ENCODE results near the gene DOCK4.
A peak's percentile ranks its signal among the peaks of the same experiment; 100 is the strongest.

The DOCK4 gene

GRCh38 chr7:111987886-111988285 lies 218.3 kb downstream of the DOCK4 start:
- no peak for DNase-seq

- no peak for DNase-seq
Observed at GRCh38 chr7:111987115-111987826, 218.9 kb downstream of the DOCK4 start.

- no peak for DNase-seq
Observed at GRCh38 chr7:111986601-111987000, 219.6 kb downstream of the DOCK4 start.

DNA sequence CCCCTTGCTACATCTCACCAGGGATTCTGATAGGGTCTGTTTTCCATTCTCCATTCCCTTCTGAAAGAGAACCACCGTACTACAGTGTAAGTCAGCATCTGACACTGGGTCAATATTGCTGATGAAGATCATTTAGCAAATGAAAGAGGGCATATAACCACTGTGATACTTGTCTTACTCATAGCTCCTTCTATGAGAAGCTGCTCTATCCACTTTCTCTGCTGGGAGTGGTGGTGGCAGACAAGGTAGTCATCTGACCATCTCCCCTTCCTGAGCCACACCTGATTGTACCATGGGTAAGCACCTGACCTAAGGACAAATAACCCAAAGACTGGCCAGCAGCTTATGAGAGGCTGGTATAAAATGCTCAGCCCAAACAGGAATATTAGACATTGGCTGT lies 220.4 kb downstream of the DOCK4 start:
- no peak for DNase-seq

GRCh38 chr7:111982804-111983203 lies 223.4 kb downstream of the DOCK4 start:
- DNase-seq = no peak

DNA sequence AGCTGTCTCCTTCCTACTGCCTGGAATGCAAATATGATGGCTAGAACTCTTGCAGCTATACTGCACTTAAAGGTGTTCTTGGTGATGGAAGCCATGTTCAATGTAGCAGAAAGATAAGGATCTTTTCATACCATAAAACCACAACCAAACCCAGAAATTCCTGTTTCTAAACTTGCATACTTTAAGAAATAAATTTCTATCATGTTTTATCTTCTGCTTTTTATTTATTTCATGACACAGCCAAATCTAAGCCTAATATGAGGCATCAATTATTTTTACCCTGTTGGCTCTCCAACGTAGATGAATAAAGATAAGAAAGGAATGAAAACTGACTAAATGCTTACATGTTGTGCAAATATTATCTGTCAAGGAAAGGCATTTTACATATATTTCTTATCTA lies 224.1 kb downstream of the DOCK4 start:
- no peak for DNase-seq

DNA sequence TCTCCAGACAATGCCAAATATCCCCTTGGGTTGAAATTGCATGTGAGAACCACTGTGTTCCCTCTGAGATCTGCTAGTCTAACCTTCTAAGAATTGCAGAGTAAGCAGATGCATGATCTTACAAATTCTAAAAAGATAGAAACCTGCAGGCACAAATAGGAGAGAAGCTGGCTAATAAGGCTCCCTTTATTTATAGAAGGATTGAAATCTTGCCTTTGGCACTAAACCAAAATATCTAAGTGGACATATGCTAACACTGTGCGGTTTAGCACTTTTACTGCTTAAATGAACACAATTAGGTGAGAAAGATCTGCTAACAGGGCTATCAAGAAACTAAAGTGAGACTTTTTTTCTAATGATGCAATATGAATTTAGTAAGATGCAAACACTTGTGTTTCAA lies 225.5 kb downstream of the DOCK4 start:
- DNase-seq = no peak

DNA sequence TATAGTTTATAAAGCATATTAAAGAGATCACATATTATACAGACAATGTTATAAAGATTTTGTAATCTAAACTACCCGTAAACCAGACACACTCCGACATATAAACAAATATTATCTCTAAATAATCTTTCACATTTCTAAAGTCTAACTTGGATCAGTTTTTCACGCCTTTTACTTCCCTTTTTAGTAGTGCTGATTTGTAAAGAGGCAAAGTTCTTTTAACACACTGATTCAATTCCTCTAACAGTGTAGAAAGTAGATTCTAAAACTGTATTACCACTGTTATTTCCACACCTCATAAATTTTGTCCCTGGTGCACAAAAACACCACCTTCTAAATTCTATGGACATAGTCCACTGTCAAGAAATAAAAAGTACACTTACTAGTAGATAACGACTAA lies 230.9 kb downstream of the DOCK4 start:
- no peak for DNase-seq

DNA sequence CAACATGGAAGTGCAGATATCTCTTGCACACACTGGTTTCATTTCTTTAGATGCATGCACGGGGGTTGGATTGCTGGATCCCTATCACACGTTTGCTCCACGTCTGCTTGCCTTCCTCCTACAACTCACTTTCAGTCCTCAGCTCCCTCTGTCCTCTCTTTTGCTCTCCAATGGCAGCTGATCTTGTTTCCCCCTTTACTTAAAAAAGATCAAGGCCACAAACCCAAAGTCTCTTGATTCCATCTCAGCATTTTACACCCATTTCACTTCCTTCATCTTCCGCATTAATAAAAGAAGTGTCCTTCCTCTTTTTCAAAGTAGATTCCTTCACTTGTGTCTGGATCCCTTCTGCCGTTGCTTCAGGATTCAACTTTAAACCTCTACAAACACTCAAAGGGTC lies 245.2 kb downstream of the DOCK4 start:
- DNase-seq = no peak

DNA sequence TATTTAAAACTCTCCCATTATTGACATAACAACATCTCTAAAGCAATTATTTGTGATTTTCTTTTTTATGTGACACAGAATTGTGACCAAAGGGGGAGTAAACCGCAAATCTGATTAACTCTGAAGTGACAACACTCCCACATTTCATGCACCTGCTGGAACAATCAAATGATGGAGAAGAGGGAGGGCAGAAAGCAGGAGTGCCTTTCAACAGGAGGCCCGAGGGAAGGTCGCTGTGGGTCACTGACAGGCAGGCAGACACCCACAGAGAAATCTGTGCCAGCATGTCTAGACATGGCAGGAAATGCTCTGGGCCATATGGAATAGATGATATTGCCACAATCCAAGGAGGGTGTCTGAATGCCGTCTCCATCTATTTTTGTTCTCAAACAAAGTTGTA lies 247.3 kb downstream of the DOCK4 start:
- peak; percentile 48 for DNase-seq

DNA sequence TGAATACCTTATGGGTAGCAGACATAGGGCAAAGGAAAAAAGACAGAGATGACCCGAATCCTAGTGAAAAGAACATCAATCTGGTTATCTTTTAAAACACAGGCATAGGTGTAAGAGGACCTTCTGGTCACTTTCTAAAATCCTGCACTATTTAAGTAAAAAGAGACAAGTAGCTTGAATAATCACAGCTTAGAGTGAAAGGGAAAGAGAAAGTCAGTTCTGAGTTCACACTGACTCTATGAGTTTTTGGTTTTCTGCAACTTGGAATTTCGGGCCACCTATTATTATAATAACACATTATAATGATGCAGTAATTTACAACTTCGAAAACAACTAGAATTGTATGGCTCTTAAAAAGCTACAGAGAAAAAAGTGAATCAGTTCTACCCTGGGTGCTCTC lies 247.8 kb downstream of the DOCK4 start:
- no peak for DNase-seq

GRCh38 chr7:111955616-111956015 lies 250.6 kb downstream of the DOCK4 start:
- no peak for DNase-seq

- no peak for DNase-seq
Observed at GRCh38 chr7:111954474-111955381, 251.5 kb downstream of the DOCK4 start.

- no peak for DNase-seq
Observed at GRCh38 chr7:111954056-111954455, 252.1 kb downstream of the DOCK4 start.

DNA sequence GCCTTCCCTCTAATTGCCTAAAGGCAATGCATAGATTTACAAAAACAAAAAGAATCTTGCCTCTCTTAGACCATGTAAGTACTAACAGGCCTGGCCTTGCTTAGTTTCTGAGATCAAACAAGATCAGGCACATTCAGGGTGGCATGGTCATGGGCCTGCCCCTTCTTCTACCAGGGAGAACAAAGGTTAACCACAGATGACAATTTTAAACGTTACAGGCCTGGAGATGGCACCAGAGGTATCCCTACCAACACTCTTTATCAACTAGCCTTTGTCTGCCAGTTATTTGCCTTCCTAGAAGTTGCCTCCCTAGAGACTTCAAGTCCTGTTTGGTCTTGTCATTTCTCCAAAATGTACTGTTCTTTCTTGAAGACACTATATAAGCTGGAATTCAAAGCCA lies 252.6 kb downstream of the DOCK4 start:
- DNase-seq = no peak

- no peak for DNase-seq
Observed at GRCh38 chr7:111952783-111953182, 253.4 kb downstream of the DOCK4 start.

DNA sequence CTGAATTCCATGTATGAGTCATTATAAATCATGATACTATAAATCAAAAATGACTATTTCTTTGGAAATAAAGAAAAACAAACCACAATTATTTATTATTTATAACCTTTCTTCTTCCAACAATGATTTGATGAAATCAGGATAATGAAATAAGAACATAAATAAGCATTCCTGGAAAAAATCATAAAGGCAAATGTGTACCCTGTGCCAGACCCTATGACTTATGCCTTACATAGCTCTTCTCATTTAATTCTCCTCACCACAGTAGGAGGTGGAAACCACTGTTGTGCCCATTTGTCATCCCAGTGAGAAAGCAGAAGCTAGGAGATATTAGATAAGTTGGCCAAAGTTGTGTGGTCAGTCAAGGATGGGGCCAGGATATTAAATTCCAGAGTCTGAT lies 255.1 kb downstream of the DOCK4 start:
- no peak for DNase-seq

- DNase-seq = no peak
Observed at GRCh38 chr7:111942450-111943081, 263.6 kb downstream of the DOCK4 start.

DNA sequence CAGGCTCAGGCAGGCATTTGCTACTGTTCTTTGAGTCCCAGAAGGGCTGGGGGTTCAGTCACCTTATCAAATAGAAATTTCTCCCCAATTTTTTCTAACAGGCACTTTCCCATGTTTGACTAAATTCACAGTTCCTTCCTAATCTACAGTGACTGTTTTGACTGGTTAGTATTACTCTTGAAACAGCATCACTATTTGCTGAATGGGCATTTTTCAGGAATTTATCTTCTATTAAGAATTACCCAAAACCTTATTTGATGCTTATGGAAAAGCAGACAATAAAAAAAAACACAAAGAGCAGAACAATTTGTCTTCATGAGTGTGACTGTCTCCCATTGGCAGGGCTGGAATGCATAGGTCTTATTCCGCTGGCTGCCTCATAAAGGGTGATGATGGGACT lies 269.0 kb downstream of the DOCK4 start:
- no peak for DNase-seq

DNA sequence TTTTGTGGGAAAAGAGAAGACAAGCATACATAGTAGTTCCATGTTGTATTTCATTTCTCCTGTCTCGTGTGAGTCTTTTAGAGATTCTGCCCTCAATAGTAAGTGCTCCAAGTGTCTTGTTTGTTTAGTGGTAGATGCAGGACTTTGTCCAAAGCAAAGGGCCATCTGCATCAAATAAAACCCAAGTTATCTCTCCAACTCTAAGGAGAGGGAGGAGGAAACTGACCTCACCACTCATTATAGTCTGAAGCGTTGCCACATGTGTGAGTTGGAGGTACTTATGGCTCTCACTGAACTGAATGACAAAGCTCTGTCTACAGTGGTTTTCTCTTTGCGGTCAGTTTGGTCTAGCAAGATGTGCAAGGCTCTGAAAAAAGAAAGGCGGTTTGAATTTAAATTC lies 272.6 kb downstream of the DOCK4 start:
- DNase-seq = no peak

- no peak for DNase-seq
Observed at GRCh38 chr7:111931958-111932357, 274.2 kb downstream of the DOCK4 start.

- DNase-seq = no peak
Observed at GRCh38 chr7:111931016-111931517, 275.1 kb downstream of the DOCK4 start.

DNA sequence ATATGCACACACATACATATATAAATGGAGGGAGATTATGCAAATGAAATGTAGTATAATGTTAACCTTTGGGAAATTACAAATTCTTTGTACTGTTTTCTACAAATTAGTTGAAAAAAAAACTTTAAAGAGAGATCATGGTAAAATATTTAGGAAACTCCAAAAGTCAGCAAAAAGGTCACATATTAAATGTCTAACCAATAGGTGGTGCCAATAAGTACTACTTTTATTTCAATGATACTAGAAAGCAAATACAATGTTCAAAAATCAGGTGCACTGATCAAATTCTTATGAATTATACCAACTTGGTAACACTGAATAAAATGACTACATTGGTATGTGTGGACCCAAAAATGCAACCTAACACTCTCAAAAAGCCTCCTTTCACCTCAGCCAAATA lies 276.9 kb downstream of the DOCK4 start:
- DNase-seq = no peak
